OCI-LY3 (cell line): ENCODE results near the gene CAV2.

Source experiments
- EZH2phosphoT487 ChIP-seq: fragments of 200-600 bp; shearing (Covaris generic); IDR thresholded peaks from 2 replicates; pipeline ENCODE4 v1.6.1; 2018; ENCODE audit warnings: antibody characterized with exemption, mixed run types, low read depth
- TF ChIP-seq, protein P1 (sequence below): fragments of 200-600, 300-600 bp; sonication (generic); IDR thresholded peaks from 2 replicates; pipeline ENCODE4 v1.5.1; 2014; ENCODE audit warnings: antibody characterized with exemption, low read length, low read depth

DNA sequence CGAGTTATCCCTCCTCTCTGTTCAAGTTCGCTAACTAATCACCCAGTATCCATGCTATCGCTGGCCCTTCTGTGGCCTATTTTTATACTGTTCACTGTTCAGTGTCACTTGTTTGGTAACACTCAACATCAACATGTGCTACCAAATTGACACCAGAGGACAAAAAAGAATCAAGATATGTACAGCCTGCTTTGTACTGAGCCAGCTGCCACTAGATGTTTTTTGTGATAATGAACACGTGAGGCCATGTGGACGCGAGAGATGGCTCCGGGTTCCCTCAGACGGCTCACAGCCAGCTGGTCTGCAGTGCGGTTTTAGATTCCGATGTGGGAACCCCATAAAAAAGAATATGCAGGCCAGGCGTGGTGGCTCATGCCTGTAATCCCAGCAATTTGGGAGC, 46.5 kb downstream of the CAV2 start:
- TF ChIP-seq, protein P1, sequence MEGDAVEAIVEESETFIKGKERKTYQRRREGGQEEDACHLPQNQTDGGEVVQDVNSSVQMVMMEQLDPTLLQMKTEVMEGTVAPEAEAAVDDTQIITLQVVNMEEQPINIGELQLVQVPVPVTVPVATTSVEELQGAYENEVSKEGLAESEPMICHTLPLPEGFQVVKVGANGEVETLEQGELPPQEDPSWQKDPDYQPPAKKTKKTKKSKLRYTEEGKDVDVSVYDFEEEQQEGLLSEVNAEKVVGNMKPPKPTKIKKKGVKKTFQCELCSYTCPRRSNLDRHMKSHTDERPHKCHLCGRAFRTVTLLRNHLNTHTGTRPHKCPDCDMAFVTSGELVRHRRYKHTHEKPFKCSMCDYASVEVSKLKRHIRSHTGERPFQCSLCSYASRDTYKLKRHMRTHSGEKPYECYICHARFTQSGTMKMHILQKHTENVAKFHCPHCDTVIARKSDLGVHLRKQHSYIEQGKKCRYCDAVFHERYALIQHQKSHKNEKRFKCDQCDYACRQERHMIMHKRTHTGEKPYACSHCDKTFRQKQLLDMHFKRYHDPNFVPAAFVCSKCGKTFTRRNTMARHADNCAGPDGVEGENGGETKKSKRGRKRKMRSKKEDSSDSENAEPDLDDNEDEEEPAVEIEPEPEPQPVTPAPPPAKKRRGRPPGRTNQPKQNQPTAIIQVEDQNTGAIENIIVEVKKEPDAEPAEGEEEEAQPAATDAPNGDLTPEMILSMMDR = no peak
- TF ChIP-seq EZH2phosphoT487 = no peak
